ENCODE data around the gene OLFML3. TPM values are rescaled to one million over a fixed set of nuclear protein-coding genes. Genes with fewer than 3 reads are reported as not detected.

The OLFML3 gene
- total and polyA plus RNA-seq, 2 of the 13 experiments (the other 11 are each of a cell fraction or from before 2014, with no cell fraction given), result 2.0 to 5.1 TPM

- TF ChIP-seq ZNF556 (CRISPR knock-in tag; IDR thresholded peaks at IDR 0.05; ENCODE audit: borderline replicate concordance), result peak; percentile 61; the same call in 1 of the 2 replicates
- no peak for TF ChIP-seq HOXA3 (CRISPR knock-in tag; IDR thresholded peaks at IDR 0.05)
- TF ChIP-seq TIGD3 (CRISPR knock-in tag; IDR thresholded peaks at IDR 0.05; ENCODE audit: borderline replicate concordance), result no peak
- peak; percentile 88 for TF ChIP-seq TRIM24 (CRISPR knock-in tag; IDR thresholded peaks at IDR 0.05)
- TF ChIP-seq BCL6 (CRISPR knock-in tag; IDR thresholded peaks at IDR 0.05), result peak; percentile 38
- no peak for TF ChIP-seq RAD51 (IDR thresholded peaks at IDR 0.05; ENCODE audit: borderline replicate concordance)
- TF ChIP-seq SP140L (CRISPR knock-in tag; IDR thresholded peaks at IDR 0.05; ENCODE audit: borderline replicate concordance), result no peak
- no peak for TF ChIP-seq ATF2 (CRISPR knock-in tag; IDR thresholded peaks at IDR 0.05)
- no peak for TF ChIP-seq ESRRA (CRISPR knock-in tag; IDR thresholded peaks at IDR 0.05; ENCODE audit: low read depth)
- TF ChIP-seq GPBP1L1 (CRISPR knock-in tag; IDR thresholded peaks at IDR 0.05), result no peak
- TF ChIP-seq WIZ (CRISPR knock-in tag; IDR thresholded peaks at IDR 0.05), result no peak
- TF ChIP-seq MTA3 (CRISPR knock-in tag; IDR thresholded peaks at IDR 0.05), result no peak
- peak; percentile 26; the same call in 1 of the 2 replicates for TF ChIP-seq ARID4A (CRISPR knock-in tag; IDR thresholded peaks at IDR 0.05; ENCODE audit: borderline replicate concordance)
- no peak for TF ChIP-seq PHF8 (CRISPR knock-in tag; IDR thresholded peaks at IDR 0.05)
- TF ChIP-seq NFE2L1 (CRISPR knock-in tag; IDR thresholded peaks at IDR 0.05; ENCODE audit: borderline replicate concordance), result no peak
- TF ChIP-seq SKI (IDR thresholded peaks at IDR 0.05; ENCODE audit: partially characterized antibody), result peak; percentile 56
Measured at GRCh38 chr1:113981962-113982931, 3.0 kb downstream of the OLFML3 start (continued).

Measured in HepG2 (cell line).